CD4-positive, alpha-beta T cell treated with Interferon gamma for 1 hour (primary cell): ENCODE results near the gene MYPOP.

Experiments
- DNase-seq: peaks from one replicate; pipeline ENCODE4 v3.0.0-alpha.2; 2020

The MYPOP gene

GRCh38 chr19:45901912-45902650 lies at the start of gene MYPOP:
TSS of gene MYPOP (minus strand) at chr19:45902613. CDS start at chr19:45901773, 840 bp downstream.
- DNase-seq, result no peak

- no peak for DNase-seq
Observed at GRCh38 chr19:45947926-45948325, 45.5 kb upstream of the MYPOP start.

- DNase-seq, result no peak
Observed at GRCh38 chr19:45940515-45940805, 38.0 kb upstream of the MYPOP start.

GRCh38 chr19:45939792-45940514 lies 37.5 kb upstream of the MYPOP start:
- DNase-seq, result no peak

GRCh38 chr19:45938733-45939319 lies 36.4 kb upstream of the MYPOP start:
- DNase-seq, result no peak

- no peak for DNase-seq
Observed at GRCh38 chr19:45935267-45935666, 32.9 kb upstream of the MYPOP start.

- DNase-seq, result no peak
Observed at GRCh38 chr19:45934551-45935230, 32.3 kb upstream of the MYPOP start.

- DNase-seq, result no peak
Observed at GRCh38 chr19:45933759-45934158, 31.3 kb upstream of the MYPOP start.

GRCh38 chr19:45931055-45931454 lies 28.6 kb upstream of the MYPOP start:
- no peak for DNase-seq

GRCh38 chr19:45929247-45929646 lies 26.8 kb upstream of the MYPOP start:
- no peak for DNase-seq

- DNase-seq, result peak; percentile 89
Observed at GRCh38 chr19:45927565-45928261, 25.3 kb upstream of the MYPOP start.

GRCh38 chr19:45924891-45925447 lies 22.6 kb upstream of the MYPOP start:
- no peak for DNase-seq

- no peak for DNase-seq
Observed at GRCh38 chr19:45922281-45922680, 19.9 kb upstream of the MYPOP start.

- DNase-seq, result no peak
Observed at GRCh38 chr19:45920458-45920857, 18.0 kb upstream of the MYPOP start.

- no peak for DNase-seq
Observed at GRCh38 chr19:45919678-45920077, 17.3 kb upstream of the MYPOP start.

GRCh38 chr19:45918721-45919120 lies 16.3 kb upstream of the MYPOP start:
- DNase-seq, result no peak

GRCh38 chr19:45917421-45918091 lies 15.1 kb upstream of the MYPOP start:
- DNase-seq, result no peak

GRCh38 chr19:45913874-45914830 lies 11.7 kb upstream of the MYPOP start, which contains the start of gene NANOS2:
TSS of gene NANOS2 (minus strand) at chr19:45914778. CDS start at chr19:45914693, 85 bp downstream.
- DNase-seq, result no peak

- no peak for DNase-seq
Observed at GRCh38 chr19:45911291-45911690, 8.9 kb upstream of the MYPOP start.

- no peak for DNase-seq
Observed at GRCh38 chr19:45908956-45909355, 6.5 kb upstream of the MYPOP start.

- no peak for DNase-seq
Observed at GRCh38 chr19:45906221-45906620, 3.8 kb upstream of the MYPOP start.
